GM19372 (cell line): ENCODE data around the gene ETV3.
"Not testable (repeated sequence)": the region's sequence is repeated elsewhere in the genome, so short reads cannot be mapped to it uniquely, and the experiment has no call there.

Experiments
- ATAC-seq: cut with Tn5 transposase; IDR thresholded peaks from one replicate; pipeline ENCODE4 v1.9.1; 2021; ENCODE audit warnings: mild to moderate bottlenecking, low read depth, moderate library complexity; ENCODE audit not compliant: unreplicated experiment

Gene ETV3

DNA sequence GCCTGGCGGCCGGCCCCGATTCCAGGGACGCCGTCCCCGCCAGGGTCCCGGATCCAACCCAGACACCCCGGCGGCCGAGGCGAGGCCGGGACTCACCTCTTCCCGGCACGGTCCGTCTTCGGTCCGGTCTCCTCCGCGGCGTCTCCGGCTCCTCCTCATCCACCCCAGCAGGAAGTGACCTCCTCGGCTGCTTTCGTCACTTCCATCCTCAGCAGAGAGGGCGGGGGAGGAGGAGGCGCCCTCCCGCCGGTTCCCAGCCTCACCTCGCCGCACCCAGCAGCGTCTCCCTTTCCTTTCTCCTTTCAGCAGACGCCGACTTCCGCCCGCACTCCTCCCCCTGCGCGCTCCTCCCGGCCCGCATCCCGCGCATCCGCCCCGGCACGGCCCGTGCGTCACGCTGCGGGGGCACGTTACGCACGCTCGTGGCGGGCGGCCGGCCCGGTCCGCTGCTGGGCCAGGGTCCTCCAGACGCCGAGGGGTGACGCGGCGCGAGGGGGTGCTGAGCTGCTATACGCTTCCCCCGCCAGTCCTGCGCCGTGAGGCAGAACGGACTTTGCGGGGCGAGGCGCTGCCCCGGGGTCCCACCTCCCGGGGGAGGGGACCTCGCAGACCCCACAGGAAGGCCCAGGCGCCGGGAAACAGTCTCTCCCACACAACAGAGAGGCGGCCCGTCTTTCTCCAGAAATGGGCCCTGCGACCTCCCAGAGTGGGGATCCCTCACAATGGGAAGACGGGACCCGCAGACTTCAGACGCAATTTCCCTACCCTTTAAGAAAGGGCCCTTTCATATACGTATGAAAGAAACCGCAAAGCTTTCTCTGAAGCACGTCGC lies at the start of gene ETV3:
TSS of gene ETV3 (minus strand) at position 176 of the 832 bp plus-strand sequence. CDS start 2,043 bp downstream, outside the sequence.
- peak; percentile 82 for ATAC-seq

DNA sequence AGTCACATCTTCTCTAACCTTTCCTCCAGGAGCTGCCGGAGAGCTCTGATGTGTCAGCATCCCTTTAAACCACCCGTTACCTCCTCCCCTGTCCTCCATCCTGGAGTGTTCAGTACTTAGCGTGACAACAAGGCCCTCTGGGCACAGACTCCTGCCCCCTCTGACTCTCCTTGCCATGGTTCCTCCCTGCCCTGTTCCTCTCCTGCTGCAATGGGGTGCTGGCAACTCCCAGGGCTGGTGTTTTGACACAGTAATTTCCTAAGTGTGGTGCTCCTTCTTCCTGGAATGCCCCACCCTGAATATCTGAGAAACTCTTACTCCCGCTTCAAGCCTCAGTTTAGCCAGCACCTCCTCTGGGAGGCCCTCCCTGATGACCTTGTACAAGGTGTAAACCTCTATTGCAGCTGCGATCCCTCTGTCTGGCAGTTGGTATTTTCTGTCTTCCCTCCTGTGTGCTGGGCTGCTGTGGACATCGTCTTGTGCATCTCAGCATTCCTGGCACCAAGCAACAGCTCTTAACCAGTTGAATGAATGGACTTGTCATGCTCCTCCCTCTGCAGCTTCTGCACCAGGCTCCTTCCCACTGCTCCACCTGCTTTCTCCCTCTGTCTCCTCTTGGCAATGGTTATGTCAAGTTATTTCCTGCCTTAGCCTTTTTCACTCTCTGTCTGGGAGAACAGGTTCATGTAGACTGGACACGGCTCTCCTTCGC lies 48.2 kb upstream of the ETV3 start:
- ATAC-seq = no peak

DNA sequence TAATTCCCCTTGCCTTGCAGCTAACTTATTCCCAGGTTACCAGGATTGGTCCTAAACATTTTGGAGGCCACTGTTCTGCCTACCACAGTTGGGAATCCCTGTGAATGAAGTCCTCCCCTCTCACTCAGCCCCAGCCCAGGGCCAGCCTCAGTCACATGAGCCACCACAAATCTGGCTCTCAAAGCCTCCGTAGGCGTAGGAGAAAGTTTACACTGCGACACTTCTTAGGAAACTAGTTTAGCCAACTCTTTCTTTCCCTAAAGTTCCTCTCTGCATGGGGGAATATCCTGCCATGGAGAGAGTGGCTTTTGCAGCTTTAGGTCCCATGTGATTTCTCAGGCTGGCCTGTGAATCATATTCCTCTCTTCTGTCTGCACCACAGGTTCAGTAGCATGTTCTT lies 45.7 kb upstream of the ETV3 start:
- ATAC-seq = no peak

DNA sequence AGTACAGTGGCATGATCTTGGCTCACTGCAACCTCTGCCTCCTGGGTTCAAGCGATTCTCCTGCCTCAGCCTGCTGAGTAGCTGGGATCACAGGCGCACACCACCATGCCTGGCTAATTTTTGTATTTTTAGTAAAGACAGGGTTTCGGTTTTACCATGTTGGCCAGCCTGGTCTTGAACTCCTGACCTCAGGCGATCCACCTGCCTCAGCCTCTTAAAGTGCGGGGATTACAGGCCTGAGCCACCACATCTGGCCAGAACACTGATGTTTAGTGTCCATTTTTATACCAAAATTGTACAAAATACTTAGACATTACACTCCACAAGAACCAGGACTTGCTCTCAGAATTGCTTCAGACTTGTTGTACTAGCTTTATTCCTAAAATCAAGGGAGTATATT lies 44.2 kb upstream of the ETV3 start:
- not testable (repeated sequence) for ATAC-seq

DNA sequence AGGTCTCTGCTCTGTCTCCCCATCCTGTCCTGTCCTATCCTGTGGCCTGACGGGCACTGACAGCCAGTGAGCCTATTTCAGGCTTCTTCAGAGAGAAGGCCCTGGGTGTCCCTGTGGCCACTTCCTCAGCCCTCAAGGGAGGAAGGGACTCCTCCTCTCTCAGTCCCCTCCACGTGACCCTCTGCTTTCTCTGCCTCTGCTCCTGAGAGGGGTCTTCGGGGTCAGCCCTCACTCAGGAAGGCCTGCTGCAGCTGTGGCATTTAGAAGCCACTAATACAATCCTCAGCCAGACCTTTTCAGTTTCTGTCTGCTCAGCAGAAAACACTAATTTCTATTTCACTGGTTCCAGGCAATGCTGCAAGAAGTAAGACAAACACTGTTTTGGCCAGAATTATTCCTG lies 43.6 kb upstream of the ETV3 start:
- no peak for ATAC-seq

DNA sequence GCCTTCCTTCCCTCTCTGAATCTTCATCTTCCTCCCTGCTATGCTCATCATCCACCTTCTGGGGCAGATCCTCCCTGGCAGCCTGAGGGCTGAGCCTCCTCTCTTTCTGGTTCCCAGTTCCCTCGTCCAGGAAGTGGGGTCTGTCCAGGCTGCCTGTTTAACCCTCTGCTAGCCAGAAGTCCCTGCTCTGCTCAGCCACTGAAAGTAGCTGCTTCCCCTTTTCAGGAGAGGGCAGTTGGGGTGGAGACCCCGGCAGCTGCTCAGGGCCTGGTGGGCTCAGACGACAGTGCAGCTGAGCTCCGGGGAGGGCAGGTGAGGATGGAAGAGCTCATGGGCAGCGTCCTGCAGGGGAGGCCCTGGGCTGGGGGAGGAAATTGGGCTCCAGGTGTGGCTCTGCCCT lies 43.1 kb upstream of the ETV3 start:
- ATAC-seq = no peak

DNA sequence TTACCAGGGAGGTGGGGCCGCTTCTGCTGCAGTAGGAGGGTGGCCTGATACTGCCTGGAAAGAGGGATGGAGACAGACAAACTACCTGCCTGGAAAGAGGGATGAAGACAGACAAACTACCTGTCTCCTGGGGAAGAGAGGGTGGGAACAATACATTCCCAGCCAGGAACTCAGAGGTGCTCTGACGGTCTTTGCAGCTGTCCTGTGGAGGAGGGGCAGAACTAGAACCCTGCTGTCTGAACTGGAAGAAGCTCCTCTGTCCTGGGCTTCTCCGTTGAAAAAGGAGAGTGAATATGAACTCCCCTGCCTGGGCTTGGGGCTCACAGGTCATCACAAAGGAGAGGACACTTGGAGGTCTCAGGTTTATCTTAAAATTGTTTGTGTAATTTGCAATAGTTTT lies 40.3 kb upstream of the ETV3 start:
- ATAC-seq = no peak

DNA sequence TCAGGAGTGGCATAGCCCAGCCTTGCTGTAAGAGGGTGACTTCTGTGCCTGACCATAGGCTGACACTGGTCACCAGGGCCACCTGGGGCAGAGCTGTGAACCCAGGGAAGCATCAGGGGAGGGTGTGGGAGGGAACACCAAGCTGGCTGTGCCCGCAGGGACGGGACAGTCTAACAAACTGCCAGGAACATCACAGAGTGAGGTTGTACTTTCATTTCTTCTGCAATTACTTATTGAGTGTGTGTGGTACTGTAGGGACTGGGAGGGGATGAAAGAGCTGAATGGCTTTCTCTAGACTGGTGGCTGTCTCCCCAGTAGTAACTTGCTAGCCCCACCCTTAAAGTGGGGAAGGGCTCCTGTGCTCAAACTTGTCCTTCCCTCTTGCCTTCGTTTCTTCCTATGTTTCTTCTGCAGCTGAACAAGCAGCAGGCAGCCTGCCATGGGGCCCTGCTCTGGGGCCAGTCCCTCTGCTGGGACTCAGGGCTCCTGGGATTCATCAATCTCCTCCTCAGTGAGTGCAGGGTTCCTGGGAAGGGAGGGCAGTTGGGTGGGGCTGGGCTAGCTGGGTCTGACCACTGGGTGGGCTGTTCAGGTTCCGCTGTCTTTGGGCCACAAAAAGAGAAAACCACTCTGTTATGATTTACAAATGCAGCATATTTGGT lies 39.7 kb upstream of the ETV3 start:
- ATAC-seq = no peak

DNA sequence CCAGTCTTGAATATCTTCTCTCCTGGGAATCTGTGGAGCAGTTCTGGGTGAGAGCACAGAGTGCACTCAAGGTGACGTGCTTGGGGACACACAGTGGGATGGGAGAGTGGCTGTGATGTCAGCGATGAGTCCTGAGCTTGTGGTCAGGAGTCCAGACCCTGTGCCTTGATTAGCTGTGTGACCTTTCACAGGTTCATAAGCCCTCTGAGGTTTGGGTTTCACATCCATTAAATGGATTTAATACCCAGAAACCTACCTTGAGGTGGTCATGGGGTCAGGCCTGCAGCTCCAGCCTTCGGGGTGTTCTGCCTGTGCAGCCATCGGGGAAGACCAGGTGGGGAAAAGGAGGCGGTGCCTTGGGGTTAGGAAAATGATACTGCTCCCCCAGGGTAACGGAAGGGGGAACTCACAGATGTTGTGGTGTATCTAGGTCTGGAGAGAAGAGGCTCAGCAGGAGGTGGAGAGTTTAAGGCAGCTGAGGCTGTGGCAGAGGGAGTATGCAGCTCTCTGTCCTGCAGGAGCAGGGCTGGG lies 38.5 kb upstream of the ETV3 start:
- peak; percentile 51 for ATAC-seq

DNA sequence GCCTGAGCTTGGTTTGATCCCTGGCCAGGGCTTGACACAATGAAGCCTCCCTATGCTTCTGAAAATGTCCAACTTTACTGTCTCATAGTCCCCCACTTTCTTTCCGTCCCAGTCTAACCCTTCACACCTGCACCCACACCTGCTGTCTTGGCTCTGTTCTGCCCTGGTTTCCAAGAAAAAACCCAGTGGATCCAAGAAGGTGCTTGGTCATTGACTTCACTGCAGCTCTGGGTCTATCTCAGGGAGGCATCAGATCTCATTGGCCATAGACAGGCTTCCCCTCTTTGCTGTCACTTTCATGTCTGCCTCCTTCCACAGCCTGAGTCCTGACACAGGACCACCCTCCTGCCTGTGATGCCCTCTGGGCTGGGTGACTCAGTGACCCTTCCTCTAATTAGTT lies 37.8 kb upstream of the ETV3 start:
- ATAC-seq = no peak

DNA sequence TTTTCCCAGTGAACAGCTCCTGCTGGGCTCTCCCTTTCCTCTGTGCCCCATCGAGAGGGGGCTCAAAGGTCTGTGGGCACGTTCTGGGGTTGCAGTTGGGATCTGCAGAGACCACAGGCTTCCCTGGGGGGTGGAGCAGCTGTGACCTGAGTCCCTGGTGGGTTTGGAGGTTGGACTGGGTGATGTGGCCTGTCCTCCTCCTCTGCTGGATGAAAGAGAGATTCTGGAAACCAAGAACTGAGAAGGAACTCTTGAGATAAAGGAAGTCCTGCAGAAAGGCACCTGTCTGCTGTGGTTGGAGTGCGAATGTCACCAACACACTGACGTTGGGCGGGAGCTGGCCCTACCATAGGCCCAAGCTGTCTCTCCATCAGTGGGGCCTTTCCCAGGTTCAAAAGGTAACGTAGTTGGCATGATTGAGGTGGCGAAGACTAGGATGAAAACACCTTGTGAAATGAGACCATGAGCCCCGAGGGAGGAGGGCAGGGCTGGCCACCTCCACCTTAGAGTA lies 35.8 kb upstream of the ETV3 start:
- no peak for ATAC-seq

DNA sequence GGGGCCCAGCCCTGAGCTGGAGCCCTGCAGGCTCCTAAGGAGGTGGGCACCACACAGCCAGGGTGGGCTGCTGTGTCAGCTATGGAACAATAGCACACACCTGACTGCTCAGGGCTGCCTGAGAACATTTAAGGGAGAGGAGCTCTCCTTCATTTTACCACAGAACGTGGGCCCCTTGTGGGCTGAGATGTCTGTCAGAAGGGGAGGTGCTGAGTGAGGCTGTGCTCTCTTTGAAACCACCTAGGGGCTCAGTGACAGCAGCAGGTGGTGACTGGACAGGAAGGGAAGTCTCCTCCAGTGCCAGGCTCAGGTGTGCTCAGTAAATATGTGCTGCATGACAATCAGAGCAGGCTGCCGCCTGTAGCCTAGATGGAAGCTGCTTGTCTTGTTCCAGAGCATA lies 35.0 kb upstream of the ETV3 start:
- not testable (repeated sequence) for ATAC-seq

DNA sequence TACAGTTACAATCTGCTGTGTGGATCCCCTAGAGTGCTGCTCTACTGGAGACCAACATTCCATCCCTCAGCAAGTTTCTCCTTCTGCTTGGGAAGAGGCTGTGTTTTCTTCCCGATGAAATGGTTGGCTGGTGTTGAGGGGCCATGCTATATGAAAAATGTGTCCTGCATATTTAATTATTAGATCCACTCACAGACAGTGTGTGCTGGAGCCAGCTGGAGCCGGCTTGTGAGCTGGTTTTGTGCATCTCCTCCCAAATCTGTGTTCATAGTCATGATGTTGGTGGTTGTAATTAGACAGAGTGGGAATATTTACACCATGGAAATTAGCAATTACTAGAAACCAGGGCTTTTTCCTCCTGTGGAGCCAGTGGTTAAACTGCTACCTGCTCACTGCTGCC lies 34.4 kb upstream of the ETV3 start:
- ATAC-seq = not testable (repeated sequence)

DNA sequence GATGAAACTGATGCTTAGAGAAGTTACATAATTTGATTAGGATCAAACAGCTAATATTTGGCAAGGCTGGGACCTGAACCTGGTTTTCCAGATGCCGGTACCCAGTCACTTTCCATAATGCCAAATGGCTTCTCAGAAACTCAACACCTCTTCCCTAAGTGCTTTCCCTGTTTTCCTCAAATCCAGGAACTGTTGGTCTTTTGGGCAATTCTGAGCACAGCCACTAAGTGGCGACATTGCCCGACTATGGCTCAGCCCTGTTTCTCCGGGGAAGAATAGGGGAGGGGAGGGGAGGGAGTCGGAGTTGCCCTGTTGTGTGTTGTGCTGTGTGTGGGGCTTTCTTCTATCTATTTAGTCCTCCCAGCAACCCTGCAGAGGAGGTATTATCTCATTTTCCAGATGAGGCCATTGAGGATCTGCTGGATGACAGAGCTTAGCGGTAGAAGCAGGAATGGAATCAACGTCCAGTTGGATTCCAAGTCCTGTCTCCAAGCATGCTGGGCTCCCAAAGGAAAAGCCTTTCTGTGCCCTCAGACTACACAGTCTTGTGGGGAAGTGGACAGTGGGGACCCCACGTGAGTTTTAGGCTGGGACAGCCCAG lies 33.8 kb upstream of the ETV3 start:
- not testable (repeated sequence) for ATAC-seq

DNA sequence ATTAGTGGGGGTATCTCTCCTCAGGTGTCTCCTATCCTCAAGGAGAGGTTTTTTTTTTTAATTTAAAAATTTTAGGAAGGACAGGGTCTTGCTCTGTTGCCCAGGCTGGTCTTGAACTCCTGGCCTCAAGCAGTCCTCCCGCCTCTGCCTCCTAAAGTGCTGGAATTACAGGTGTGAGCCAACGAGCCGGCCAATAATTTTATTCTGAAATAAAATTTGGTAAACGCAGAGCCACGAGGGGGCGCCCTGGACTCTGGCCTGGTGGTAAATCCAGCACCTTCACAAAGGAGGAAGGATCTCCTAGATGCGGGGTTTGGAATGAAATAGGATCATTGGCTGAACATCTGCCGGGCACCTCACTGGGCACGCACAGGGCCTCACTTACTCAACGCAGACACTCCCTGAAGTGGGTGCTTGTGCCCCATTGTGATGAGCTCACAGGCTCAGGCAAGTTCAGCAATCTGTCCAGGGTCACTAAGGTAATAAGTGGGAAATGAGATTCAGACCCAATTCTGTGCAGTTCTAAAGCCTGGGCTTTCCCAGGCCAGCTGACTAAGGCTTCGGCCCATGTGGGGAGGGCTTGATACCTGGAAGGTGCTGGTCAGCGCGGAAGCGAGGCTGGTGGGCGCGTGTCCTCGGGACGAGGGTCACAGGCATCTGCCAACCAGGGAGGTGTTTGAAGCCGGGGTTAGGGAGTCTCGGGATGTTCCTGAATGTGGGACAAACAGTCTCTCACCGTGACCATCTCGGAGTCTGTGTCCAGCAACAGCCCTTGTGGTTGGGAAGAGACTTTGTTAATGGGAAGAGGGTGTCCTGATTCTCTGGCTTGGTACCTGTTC lies 32.7 kb upstream of the ETV3 start:
- no peak for ATAC-seq

DNA sequence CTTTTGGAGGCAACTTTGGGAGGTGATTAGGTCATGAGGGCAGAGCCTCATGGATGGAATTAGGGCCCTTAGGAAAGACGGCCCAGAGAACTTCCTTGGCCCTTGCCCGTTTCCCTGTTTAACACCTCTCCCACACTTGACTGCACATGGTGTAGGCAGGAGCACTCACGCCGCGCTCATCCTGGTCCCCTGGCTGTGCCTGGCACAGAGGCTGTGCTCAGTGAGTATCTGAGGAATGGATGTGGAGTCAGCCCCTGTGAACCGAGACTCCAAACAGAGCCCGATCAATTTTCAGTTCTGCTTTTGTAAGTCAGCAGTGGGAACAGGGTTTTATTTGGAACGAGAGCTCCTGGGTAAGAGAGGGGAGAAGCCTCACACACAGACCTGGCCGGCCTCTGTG lies 29.8 kb upstream of the ETV3 start:
- ATAC-seq = no peak

DNA sequence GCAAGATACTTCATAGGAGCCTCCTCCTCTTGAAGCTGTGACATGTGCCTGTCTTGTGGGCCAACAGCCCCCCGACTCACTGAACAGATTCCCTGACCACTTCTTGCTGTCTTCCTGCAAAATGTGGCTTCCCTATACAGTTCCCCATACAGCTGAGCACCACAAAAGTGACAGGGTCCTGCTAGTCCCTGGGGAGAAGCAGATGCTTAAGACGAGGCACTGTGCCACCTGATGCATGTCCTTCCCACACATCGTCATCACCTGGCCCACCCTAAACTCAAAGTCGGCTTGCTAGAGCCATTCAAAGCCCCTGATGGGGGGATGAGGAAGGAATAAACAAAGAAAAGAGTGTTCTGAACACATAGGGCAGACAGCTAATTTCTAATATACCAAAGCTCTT lies 29.2 kb upstream of the ETV3 start:
- ATAC-seq = no peak

DNA sequence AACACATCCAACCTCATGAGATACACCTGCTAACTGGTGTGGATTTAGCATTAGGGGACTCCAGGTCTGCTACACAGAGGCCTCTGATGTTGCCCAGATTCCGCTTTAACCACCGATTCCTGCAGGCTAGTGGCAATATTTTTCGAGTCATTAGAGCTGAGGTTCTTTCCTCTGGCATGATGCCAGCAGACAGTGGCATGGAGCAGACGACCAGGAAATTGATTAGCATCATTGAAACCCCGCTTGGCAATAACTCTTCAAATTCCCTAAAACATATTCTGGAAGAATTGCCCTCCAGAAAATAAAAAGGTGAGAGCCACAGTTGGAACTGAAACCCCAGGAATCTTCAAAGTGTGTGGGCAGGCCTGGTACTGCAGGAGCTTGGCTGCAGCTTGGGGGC lies 28.4 kb upstream of the ETV3 start:
- no peak for ATAC-seq

DNA sequence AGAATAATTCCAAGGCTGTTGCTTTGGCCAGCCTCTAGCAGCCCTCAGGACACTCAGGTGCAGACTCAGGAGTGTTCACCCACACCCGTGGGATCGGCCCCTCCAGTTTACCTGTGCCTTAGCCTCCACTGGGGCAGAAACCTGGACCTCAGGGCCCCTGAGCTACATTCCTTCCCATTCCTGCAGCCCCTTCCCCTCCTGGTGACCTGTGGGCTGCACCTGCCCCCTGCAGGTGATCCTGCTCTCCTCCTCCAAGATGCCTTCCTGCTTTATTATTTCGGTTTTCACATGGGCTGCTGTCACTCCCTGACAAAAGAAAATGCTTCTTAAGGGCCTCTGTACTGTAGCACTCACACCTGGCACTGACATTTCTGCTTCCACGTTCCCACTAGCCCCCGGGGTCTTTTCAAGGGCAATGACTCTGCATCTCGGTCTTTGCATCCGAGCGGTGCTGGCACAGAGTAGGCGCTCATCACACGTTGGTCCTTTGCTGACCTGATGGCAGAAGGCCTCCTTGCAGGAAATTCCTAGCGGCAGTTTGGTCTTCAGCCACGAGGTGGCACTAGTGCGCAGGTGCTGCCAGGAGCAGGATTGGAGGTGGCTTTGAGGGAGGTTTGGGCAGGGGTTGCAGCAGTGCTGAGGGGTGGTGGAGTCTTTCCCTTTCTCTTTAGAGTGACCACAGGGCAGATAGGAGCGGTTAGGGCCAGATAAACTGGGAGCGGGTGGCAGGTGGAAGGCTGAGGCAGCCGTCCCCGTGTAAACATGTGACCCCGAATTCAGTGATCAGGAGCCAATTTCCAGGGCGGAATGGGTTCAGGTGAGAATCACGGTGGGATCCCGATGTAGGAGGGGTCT lies 25.3 kb upstream of the ETV3 start:
- ATAC-seq = no peak
